CD4-positive, alpha-beta T cell treated with Interferon alpha-2 for 1 hour (primary cell): ENCODE results near the gene FUCA2.

ENCODE experiments used
- DNase-seq, 2 donors: peaks; one replicate each; pipeline ENCODE4 v3.0.0-alpha.2; 2020 to 2022

Gene FUCA2

GRCh38 chr6:143510991-143511891 lies at the start of gene FUCA2:
Gene FUCA2, minus strand, starts transcription at chr6:143511720. Its CDS starts 86 bp downstream, at chr6:143511634.
- peak; percentile 48 to 72 for DNase-seq

- no peak for DNase-seq
Observed at GRCh38 chr6:143561105-143561704, 49.7 kb upstream of the FUCA2 start.

GRCh38 chr6:143559051-143559660 lies 47.6 kb upstream of the FUCA2 start:
- DNase-seq, result no peak

- no peak for DNase-seq
Observed at GRCh38 chr6:143556529-143556928, 45.0 kb upstream of the FUCA2 start.

- no peak for DNase-seq
Observed at GRCh38 chr6:143555582-143555981, 44.1 kb upstream of the FUCA2 start.

GRCh38 chr6:143555071-143555492 lies 43.6 kb upstream of the FUCA2 start:
- no peak for DNase-seq

GRCh38 chr6:143553337-143553736 lies 41.8 kb upstream of the FUCA2 start:
- DNase-seq, result no peak

- DNase-seq, result no peak
Observed at GRCh38 chr6:143549949-143550268, 38.4 kb upstream of the FUCA2 start.

GRCh38 chr6:143549221-143549948 lies 37.9 kb upstream of the FUCA2 start:
- DNase-seq, result no peak

- no peak for DNase-seq
Observed at GRCh38 chr6:143546599-143546998, 35.1 kb upstream of the FUCA2 start.

- peak in 1 of 2 donors; percentile 52 for DNase-seq
Observed at GRCh38 chr6:143545976-143546547, 34.5 kb upstream of the FUCA2 start.

GRCh38 chr6:143545165-143545564 lies 33.6 kb upstream of the FUCA2 start:
- DNase-seq, result no peak

- peak in 1 of 2 donors; percentile 39 for DNase-seq
Observed at GRCh38 chr6:143544011-143544696, 32.6 kb upstream of the FUCA2 start.

GRCh38 chr6:143543435-143543834 lies 31.9 kb upstream of the FUCA2 start:
- DNase-seq, result no peak

GRCh38 chr6:143542888-143543287 lies 31.4 kb upstream of the FUCA2 start:
- DNase-seq, result no peak

GRCh38 chr6:143540192-143540591 lies 28.7 kb upstream of the FUCA2 start:
- DNase-seq, result no peak

GRCh38 chr6:143539734-143540133 lies 28.2 kb upstream of the FUCA2 start:
- DNase-seq, result peak in 1 of 2 donors; percentile 60

GRCh38 chr6:143539106-143539505 lies 27.6 kb upstream of the FUCA2 start:
- peak in 1 of 2 donors; percentile 33 for DNase-seq

GRCh38 chr6:143538374-143538773 lies 26.9 kb upstream of the FUCA2 start:
- peak in 1 of 2 donors; percentile 34 for DNase-seq

GRCh38 chr6:143536866-143537691 lies 25.6 kb upstream of the FUCA2 start:
- peak; percentile 58 to 71 for DNase-seq

GRCh38 chr6:143536461-143536865 lies 24.9 kb upstream of the FUCA2 start:
- DNase-seq, result peak; percentile 34 to 56
